Heart right ventricle (tissue), 16 donors: ENCODE results near the gene TTC36. TPM values are rescaled to one million over a fixed set of nuclear protein-coding genes. Genes with fewer than 3 reads are reported as not detected.
"Not testable (repeated sequence)": the region's sequence is repeated elsewhere in the genome, so short reads cannot be mapped to it uniquely, and the experiment has no call there.

Experiments
- ATAC-seq, 8 donors: fragments of 200-7000 bp; cut with Tn5 transposase; one replicate each; pipeline ENCODE4 v1.9.1; 2020; ENCODE audit warnings: mild to moderate bottlenecking in 8 of 8, moderate library complexity in 8 of 8, moderate number of reproducible peaks in 1 of 8
- DNase-seq, 2 donors: peaks; one replicate each; pipeline ENCODE4 v3.0.0-alpha.2; 2020
- H3K27ac ChIP-seq, 10 donors: fragments of 200-600 bp; sonication (generic) in 2 of 10; one replicate each; pipeline versions ENCODE4 v1.5.0 to v1.8.0; 2020 to 2022; ENCODE audit warnings: mild to moderate bottlenecking in 3 of 10
- H3K27me3 ChIP-seq, 7 donors: fragments of 200-600 bp; one replicate each; pipeline ENCODE4 v1.8.0; 2021 to 2022; ENCODE audit warnings: mild to moderate bottlenecking in 2 of 7
- H3K36me3 ChIP-seq, 9 donors: fragments of 200-600 bp; sonication (generic) in 1 of 9; one replicate each; pipeline versions ENCODE4 v1.5.0 to v1.8.0; 2020 to 2022; ENCODE audit warnings: mild to moderate bottlenecking in 2 of 9
- H3K4me1 ChIP-seq, 9 donors: fragments of 200-600 bp; sonication (generic) in 1 of 9; one replicate each; pipeline versions ENCODE4 v1.5.0 to v1.8.0; 2020 to 2022; ENCODE audit warnings: mild to moderate bottlenecking in 4 of 9
- H3K4me3 ChIP-seq, 10 donors: fragments of 200-600 bp; sonication (generic) in 2 of 10; one replicate each; pipeline versions ENCODE4 v1.5.0 to v1.8.0; 2020 to 2022; ENCODE audit warnings: mild to moderate bottlenecking in 7 of 10, moderate library complexity in 2 of 10
- H3K9me3 ChIP-seq, 11 donors: fragments of 200-600 bp in 10 of 11; sonication (generic) in 2 of 11; one replicate each; pipeline versions ENCODE4 v1.5.0 to v1.8.0; 2013 to 2022; ENCODE audit warnings: mild to moderate bottlenecking in 2 of 11, control low read depth in 1 of 11, moderate library complexity in 1 of 11
- WGBS, 2 donors: extraction: QIAGEN DNeasy Blood & Tissue Kit; methylation state at CpG; one replicate each; pipeline ENCODE4 v1.1.7; 2013; ENCODE audit warnings: inconsistent platforms in 1 of 2; 5-methylcytosine and 5-hydroxymethylcytosine counted together
- intact Hi-C, 10 donors: fragments of 100-400 bp; cut with DNase I; formaldehyde crosslinking; loops; one replicate each; pipeline versions ENCODE4 v1.11.1 to v1.14.2; 2022
- polyA plus RNA-seq, 2 donors: library from polyadenylated mRNA; stranded (reverse); fragments of 200-250 nt; gene quantifications; one replicate each; pipeline ENCODE4 v1.2.3, GENCODE V29; 2013
- total RNA-seq, 10 donors: library from RNA; stranded (reverse); fragmentation: NEBNext Ultra II Directional in 3 of 10; extraction: Animal tissue kit (Norgen Biotek cat#: 25700) in 3 of 10; gene quantifications; one replicate each; pipeline versions ENCODE4 v1.2.1 to v1.2.4, GENCODE V29; 2021 to 2023
- TF ChIP-seq, protein P1 (sequence below), 9 donors: fragments of 200-600 bp; sonication (generic) in 2 of 9; IDR thresholded peaks; one replicate each; pipeline versions ENCODE4 v1.5.0 to v1.8.0; 2021 to 2022; ENCODE audit warnings: antibody characterized with exemption in 9 of 9, mild to moderate bottlenecking in 5 of 9, moderate library complexity in 1 of 9
- donor health status: Arrhythmogenic right ventricular cardiomyopathy.
- donor health status: ischemic (EF 13 %, LVEDD 7.1; RV severe dilation, severe dysfunction).
- donor health status: healthy with polysubstance abuse.
- donor health status: DM: no; HTN: yes; CAD: no.
- donor health status: DM: no; HTN: no; CAD: no.
- donor health status: ischemic (EF 25% LVEDD 6.9; RV normal size, moderate dysfunction).
- donor health status: ischemic (EF 25% LVEDD 5.7; RV mildly dilated, moderate dysfunction).
- donor health status: healthy.
- donor health status: DM: yes; HTN: yes; CAD: no.
- donor health status: Ischemic cardiomyopathy.
- donor health status: ischemic (EF 35%, LVEDD 5.7; RV mildly dilated, moderate dysfunction).
- donor health status: nonischemic (EF 11% LVEDD 7.7; RV severe dilation, severe dysfunction).
- donor health status: DM: yes; HTN: yes; CAD: no.
- donor health status: PGD.
- donor health status: ischemic (EF 29% LVEDD 5.4; RV normal size, mild dysfunction).
- donor health status: nonischemic (EF 23%, LVEDD 6.1; RV moderate dilation, normal function).

Gene TTC36
- total and polyA plus RNA-seq, 12 donors = 0.16 to 1.8 (median 0.47) TPM; not detected in 4

DNA sequence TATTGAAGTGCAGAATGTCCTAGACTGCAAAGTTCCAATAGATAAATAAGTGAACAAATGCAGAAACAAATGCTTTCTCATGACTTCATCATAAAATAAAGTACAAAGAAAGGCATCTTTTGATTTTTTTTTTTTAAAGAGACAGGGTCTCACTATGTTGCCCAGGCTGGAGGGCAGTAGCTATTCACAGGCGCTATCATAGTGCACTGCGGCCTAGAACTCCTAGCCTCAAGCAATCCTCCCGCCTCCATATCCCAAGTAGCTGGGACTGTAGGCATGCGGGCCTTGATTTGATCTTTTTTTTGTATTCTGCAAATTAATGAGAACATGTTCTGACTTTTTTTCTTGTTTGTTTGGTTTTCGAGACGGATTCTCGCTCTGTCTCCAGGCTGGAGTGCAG is 47.4 kb downstream of the TTC36 start:
- peaks cover 0 to 13% (median 0%) of the 10 kb centered on the region in 9 donors for H3K36me3 ChIP-seq
- intact Hi-C loops = loop anchor here in 3 of 10 donors (5.0 to 10.0 kb wide), 2 partner anchors 33 to 210 kb away; partner anchors contain the start of gene PHLDB1 (in 2 of the 3)
- H3K4me3 ChIP-seq = peak overlapping the region in 6 of 10 donors; percentile 88 to 99 (median 97)
- no peaks in the 10 kb centered on the region for H3K27me3 ChIP-seq
- DNase-seq = no peak
- WGBS, 2 donors = 85 to 87% methylated on average over 7 of the region's 7 CpGs
- ATAC-seq = no peak
- H3K4me1 ChIP-seq = peaks cover 7 to 75% (median 51%) of the 10 kb centered on the region in 9 donors
- TF ChIP-seq, protein P1, sequence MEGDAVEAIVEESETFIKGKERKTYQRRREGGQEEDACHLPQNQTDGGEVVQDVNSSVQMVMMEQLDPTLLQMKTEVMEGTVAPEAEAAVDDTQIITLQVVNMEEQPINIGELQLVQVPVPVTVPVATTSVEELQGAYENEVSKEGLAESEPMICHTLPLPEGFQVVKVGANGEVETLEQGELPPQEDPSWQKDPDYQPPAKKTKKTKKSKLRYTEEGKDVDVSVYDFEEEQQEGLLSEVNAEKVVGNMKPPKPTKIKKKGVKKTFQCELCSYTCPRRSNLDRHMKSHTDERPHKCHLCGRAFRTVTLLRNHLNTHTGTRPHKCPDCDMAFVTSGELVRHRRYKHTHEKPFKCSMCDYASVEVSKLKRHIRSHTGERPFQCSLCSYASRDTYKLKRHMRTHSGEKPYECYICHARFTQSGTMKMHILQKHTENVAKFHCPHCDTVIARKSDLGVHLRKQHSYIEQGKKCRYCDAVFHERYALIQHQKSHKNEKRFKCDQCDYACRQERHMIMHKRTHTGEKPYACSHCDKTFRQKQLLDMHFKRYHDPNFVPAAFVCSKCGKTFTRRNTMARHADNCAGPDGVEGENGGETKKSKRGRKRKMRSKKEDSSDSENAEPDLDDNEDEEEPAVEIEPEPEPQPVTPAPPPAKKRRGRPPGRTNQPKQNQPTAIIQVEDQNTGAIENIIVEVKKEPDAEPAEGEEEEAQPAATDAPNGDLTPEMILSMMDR (IDR thresholded peaks at IDR 0.05) = no peak
- H3K27ac ChIP-seq = peak overlapping the region in 2 of 10 donors; percentile 12 to 21
- no peaks in the 10 kb centered on the region for H3K9me3 ChIP-seq

DNA sequence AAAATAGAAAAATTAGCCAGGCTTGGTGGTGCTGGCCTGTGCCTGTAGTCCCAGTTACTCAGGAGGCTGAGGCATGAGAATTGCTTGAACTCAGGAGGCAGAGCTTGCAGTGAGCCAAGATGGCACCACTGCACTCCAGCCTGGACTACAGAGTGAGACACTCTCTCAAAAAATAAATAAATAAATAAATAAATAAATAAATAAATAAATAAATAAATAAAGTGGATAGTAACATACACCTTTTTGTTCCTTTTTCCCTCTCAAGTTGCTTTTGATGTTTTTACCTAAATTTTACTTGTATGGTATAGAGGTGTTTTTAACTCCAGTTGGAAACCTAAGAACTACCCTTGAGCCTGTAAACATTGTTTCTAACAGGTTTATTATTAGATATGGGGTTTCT is 50.7 kb downstream of the TTC36 start:
- not testable (repeated sequence) for H3K9me3 ChIP-seq, DNase-seq, H3K4me3 ChIP-seq, H3K27me3 ChIP-seq, ATAC-seq
- H3K36me3 ChIP-seq = peaks cover 0 to 45% (median 9%) of the 10 kb centered on the region in 9 donors
- peak overlapping the region in 1 of 10 donors; percentile 1 for H3K27ac ChIP-seq
- H3K4me1 ChIP-seq = peaks cover 7 to 93% (median 80%) of the 10 kb centered on the region in 9 donors
- intact Hi-C loops = loop anchor here in 1 of 10 donors (10.0 kb wide), 1 partner anchor 207 kb away; no protein-coding TSS in a partner anchor

Other genes starting within 250 kb of the TTC36 start
- gene CD3E, start 222.7 kb upstream of the TTC36 start, total RNA-seq = 10 to 100 TPM in 1 of 10 donors, 1 to 10 TPM in 1, under 1 TPM in 6, not detected in 2; 0.17 to 12.2 (median 0.59) TPM
- under 1 TPM; 0.37 to 0.62 TPM for gene CD3E, start 222.7 kb upstream of the TTC36 start, polyA plus RNA-seq
- gene CD3D, start 184.8 kb upstream of the TTC36 start, total RNA-seq = 1 to 10 TPM in 3 of 10 donors, under 1 TPM in 2, not detected in 5; 0.31 to 6.3 (median 1.1) TPM
- under 1 TPM in 1 of 2 donors, not detected in 1; 0.54 TPM for gene CD3D, start 184.8 kb upstream of the TTC36 start, polyA plus RNA-seq
- 1 to 10 TPM in 1 of 10 donors, under 1 TPM in 5, not detected in 4; 0.21 to 5.7 (median 0.41) TPM for gene CD3G, start 183.1 kb upstream of the TTC36 start, total RNA-seq
- gene CD3G, start 183.1 kb upstream of the TTC36 start, polyA plus RNA-seq = under 1 TPM in 1 of 2 donors, not detected in 1; 0.06 TPM
- gene UBE4A, start 167.9 kb upstream of the TTC36 start, total RNA-seq = 10 to 100 TPM; 38.4 to 46.4 (median 42.3) TPM
- gene UBE4A, start 167.9 kb upstream of the TTC36 start, polyA plus RNA-seq = 10 to 100 TPM; 12.7 to 22.8 TPM
- 100 to 1,000 TPM; 482 to 777 (median 688) TPM for gene ATP5MG, start 125.9 kb upstream of the TTC36 start, total RNA-seq
- 100 to 1,000 TPM; 365 to 800 TPM for gene ATP5MG, start 125.9 kb upstream of the TTC36 start, polyA plus RNA-seq
- gene KMT2A, start 91.0 kb upstream of the TTC36 start, total RNA-seq = 10 to 100 TPM; 16.3 to 44.5 (median 38.9) TPM
- 10 to 100 TPM in 1 of 2 donors, 1 to 10 TPM in 1; 4.1 to 13.8 TPM for gene KMT2A, start 91.0 kb upstream of the TTC36 start, polyA plus RNA-seq
- 10 to 100 TPM; 10.2 to 16.2 (median 11.5) TPM for gene TMEM25, start 3.7 kb downstream of the TTC36 start, total RNA-seq
- gene TMEM25, start 3.7 kb downstream of the TTC36 start, polyA plus RNA-seq = 1 to 10 TPM; 3.9 to 9.3 TPM
- 10 to 100 TPM; 14.0 to 23.4 (median 20.5) TPM for gene IFT46, start 38.5 kb downstream of the TTC36 start, total RNA-seq
- 10 to 100 TPM; 22.2 to 23.0 TPM for gene IFT46, start 38.5 kb downstream of the TTC36 start, polyA plus RNA-seq
- gene ARCN1, start 44.9 kb downstream of the TTC36 start, total RNA-seq = 100 to 1,000 TPM in 4 of 10 donors, 10 to 100 TPM in 6; 84.8 to 122 (median 98.3) TPM
- 10 to 100 TPM; 48.8 to 88.1 TPM for gene ARCN1, start 44.9 kb downstream of the TTC36 start, polyA plus RNA-seq
- gene PHLDB1, start 80.1 kb downstream of the TTC36 start, total RNA-seq = 100 to 1,000 TPM in 9 of 10 donors, 10 to 100 TPM in 1; 81.9 to 125 (median 114) TPM
- 100 to 1,000 TPM in 1 of 2 donors, 10 to 100 TPM in 1; 74.9 to 259 TPM for gene PHLDB1, start 80.1 kb downstream of the TTC36 start, polyA plus RNA-seq
- gene TREH, start 152.2 kb downstream of the TTC36 start, total RNA-seq = under 1 TPM in 1 of 10 donors, not detected in 9; 0.11 TPM
- 1 to 10 TPM in 1 of 2 donors, under 1 TPM in 1; 0.83 to 4.8 TPM for gene TREH, start 152.2 kb downstream of the TTC36 start, polyA plus RNA-seq